KOPT-K1 (cell line): ENCODE data around the gene HTATSF1.

Experiments
- H3K27ac ChIP-seq: fragments of 200-600 bp; sonication (generic); 2 replicates; pipeline ENCODE4 v1.5.1; 2016; ENCODE audit warnings: antibody characterized with exemption, mild to moderate bottlenecking, low read depth, low read length; ENCODE audit not compliant: poor library complexity, severe bottlenecking
- H3K36me3 ChIP-seq: fragments of 200-600 bp; sonication (generic); 2 replicates; pipeline ENCODE4 v1.5.1; 2017; ENCODE audit warnings: antibody characterized with exemption, mild to moderate bottlenecking, low read length, moderate library complexity; ENCODE audit not compliant: insufficient read depth
- H3K9me3 ChIP-seq: fragments of 200-600 bp; sonication (generic); 2 replicates; pipeline ENCODE4 v1.5.1; 2017; ENCODE audit warnings: antibody characterized with exemption, low read length, mild to moderate bottlenecking; ENCODE audit not compliant: insufficient read depth, poor library complexity, severe bottlenecking

Gene HTATSF1

DNA sequence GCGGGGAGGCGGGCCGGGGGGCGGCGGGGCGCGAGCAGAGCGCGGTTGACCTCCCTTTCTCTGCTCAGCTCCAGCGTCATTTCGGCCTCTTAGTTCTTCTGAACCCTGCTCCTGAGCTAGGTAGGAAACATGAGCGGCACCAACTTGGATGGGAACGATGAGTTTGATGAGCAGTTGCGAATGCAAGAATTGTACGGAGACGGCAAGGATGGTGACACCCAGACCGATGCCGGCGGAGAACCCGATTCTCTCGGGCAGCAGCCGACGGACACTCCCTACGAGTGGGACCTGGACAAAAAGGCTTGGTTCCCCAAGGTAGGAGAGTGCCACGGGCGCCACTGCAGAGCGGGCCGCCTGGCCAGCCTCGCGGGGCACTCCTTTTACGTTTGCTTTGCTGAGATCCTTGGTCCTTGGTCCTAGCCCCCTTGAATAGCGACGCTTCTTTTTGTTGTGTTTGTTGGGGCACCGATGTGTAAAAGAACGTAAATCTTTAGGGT is at the start of gene HTATSF1:
Gene HTATSF1, plus strand, starts transcription at position 37 of the 497 bp plus-strand sequence. Its CDS starts 93 bp downstream, at position 130.
- Histone ChIP-seq H3K36me3 (peaks cover 20% of the 10 kb centered on the region), H3K27ac (peak within 1 kb of the TSS; percentile 83), H3K9me3 (no peaks in the 10 kb centered on the region)

DNA sequence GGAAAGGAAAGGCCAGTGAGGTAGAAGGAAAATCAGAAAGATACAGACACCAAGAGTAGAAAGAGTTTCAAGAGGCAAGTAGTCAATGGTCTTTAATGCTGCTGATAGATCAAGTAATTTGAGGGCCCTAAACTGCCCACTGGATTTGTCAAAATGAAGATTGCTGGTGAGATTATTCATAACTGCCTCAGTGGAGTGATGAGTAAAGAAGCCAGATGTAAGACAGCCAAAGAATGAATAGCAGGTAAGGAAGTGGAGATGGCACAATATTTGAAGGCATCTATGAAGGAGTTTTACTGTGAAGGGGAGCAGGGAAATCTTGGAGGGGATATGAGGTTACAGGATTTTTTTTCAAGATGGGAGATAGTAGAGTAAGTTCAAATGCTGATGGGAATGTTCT is 49.4 kb upstream of the HTATSF1 start:
- Histone ChIP-seq H3K36me3 (no peaks in the 10 kb centered on the region), H3K27ac (no peak overlapping the region), H3K9me3 (no peaks in the 10 kb centered on the region)

GRCh38 chrX:136450050-136450830 is 47.2 kb upstream of the HTATSF1 start:
- Histone ChIP-seq H3K9me3 (no peaks in the 10 kb centered on the region), H3K36me3 (no peaks in the 10 kb centered on the region), H3K27ac (no peak overlapping the region)

DNA sequence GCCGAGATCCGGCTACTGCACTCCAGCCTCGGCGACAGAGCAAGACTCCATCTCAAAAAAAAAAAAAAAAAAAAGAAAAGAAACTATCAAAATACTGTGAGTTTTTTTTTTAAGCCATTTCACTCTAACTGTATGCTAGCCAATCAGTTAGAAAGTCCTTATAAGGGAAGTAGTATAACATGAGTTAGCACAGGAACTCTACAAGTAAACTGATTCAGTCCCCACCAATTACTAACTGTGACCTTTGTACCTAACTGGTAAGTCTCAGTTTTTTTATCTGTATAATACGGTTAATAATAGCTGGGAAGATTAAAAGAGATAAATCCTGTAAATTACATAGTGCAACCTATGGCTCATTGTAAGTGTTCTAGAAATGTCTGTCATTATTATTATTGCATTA is 44.8 kb upstream of the HTATSF1 start:
- H3K27ac ChIP-seq, result no peak overlapping the region
- no peaks in the 10 kb centered on the region for H3K9me3 ChIP-seq
- H3K36me3 ChIP-seq, result no peaks in the 10 kb centered on the region

- H3K9me3 ChIP-seq, result no peaks in the 10 kb centered on the region
- H3K36me3 ChIP-seq, result no peaks in the 10 kb centered on the region
- no peak overlapping the region for H3K27ac ChIP-seq
These were observed 44.3 kb upstream of the HTATSF1 start for GRCh38 chrX:136453114-136453513.

- H3K36me3 ChIP-seq, result no peaks in the 10 kb centered on the region
- no peaks in the 10 kb centered on the region for H3K9me3 ChIP-seq
- no peak overlapping the region for H3K27ac ChIP-seq
These were observed 43.6 kb upstream of the HTATSF1 start for GRCh38 chrX:136453771-136454170.

- H3K9me3 ChIP-seq, result no peaks in the 10 kb centered on the region
- no peak overlapping the region for H3K27ac ChIP-seq
- H3K36me3 ChIP-seq, result no peaks in the 10 kb centered on the region
These were observed 41.3 kb upstream of the HTATSF1 start for GRCh38 chrX:136456133-136456532.

GRCh38 chrX:136457303-136457917 is 40.0 kb upstream of the HTATSF1 start:
- Histone ChIP-seq H3K27ac (no peak overlapping the region), H3K36me3 (no peaks in the 10 kb centered on the region)

DNA sequence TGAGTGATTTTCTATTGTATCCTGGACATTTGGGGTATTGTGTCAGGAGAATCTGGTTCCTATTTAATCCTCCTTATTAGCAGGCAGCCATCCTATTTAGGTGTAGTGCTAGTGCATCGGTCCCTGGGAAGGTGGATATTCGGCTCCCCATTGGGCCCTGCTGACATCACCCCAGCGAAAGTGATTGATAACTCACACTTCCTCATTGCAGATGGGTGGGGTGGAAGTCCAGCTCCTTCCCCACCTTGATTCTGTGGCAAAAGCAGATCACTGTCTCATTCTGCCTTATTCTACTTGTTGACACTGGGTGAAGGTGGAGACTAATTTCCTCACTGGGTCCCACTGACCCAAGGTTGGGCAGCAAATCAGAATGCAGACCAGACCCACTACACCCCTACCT is 32.8 kb upstream of the HTATSF1 start:
- H3K9me3 ChIP-seq, result no peaks in the 10 kb centered on the region
- no peaks in the 10 kb centered on the region for H3K36me3 ChIP-seq
- H3K27ac ChIP-seq, result no peak overlapping the region

More at GRCh38 chrX:136457303-136457917, 40.0 kb upstream of the HTATSF1 start:
- H3K9me3 ChIP-seq, result no peaks in the 10 kb centered on the region

GRCh38 chrX:136467303-136467702 is 30.1 kb upstream of the HTATSF1 start:
- no peaks in the 10 kb centered on the region for H3K9me3 ChIP-seq
- no peaks in the 10 kb centered on the region for H3K36me3 ChIP-seq
- no peak overlapping the region for H3K27ac ChIP-seq

GRCh38 chrX:136468391-136469103 is 28.8 kb upstream of the HTATSF1 start:
- H3K36me3 ChIP-seq, result no peaks in the 10 kb centered on the region
- no peaks in the 10 kb centered on the region for H3K9me3 ChIP-seq
- H3K27ac ChIP-seq, result no peak overlapping the region

DNA sequence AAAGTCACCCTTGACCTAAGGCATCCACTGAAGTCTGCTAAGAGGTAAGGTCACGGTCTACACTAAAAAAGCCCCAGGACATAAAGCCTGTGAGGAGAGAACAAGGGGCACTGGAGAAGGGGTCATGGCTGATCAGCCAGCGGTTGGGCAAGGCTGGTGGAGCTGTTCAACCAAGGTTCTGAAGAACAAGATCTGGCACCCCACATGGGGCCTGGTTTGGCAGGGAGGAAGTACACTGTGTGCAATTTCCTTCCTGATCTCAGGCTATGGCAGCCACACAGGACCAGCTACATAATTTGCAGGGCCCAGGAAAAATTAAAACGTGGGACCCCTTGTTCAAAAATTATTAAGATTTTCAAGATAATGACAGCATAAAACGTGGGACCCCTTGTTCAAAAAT is 23.7 kb upstream of the HTATSF1 start:
- Histone ChIP-seq H3K27ac (no peak overlapping the region), H3K36me3 (no peaks in the 10 kb centered on the region), H3K9me3 (no peaks in the 10 kb centered on the region)

- no peaks in the 10 kb centered on the region for H3K36me3 ChIP-seq
- no peaks in the 10 kb centered on the region for H3K9me3 ChIP-seq
- H3K27ac ChIP-seq, result no peak overlapping the region
These were observed 22.2 kb upstream of the HTATSF1 start for GRCh38 chrX:136475236-136475635.

DNA sequence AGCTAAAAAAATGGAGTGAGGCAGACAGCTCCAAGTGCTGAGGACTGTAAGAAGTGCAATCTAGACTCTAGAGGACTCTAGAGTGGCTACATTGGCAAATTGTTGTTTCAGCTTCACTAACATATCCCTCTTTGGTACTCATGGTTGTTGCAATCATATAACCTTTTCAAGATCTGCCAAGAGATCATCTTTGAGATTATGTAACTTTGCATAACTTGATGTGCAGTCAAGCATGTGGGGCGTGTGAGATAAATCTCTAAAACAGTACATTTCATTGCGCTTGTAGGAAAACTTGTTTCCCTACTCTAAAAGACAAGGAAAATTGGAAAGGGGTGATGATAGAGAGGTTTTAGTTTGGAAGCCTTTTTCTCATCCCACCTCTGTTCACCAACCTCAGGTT is 20.9 kb upstream of the HTATSF1 start:
- H3K9me3 ChIP-seq, result no peaks in the 10 kb centered on the region
- no peak overlapping the region for H3K27ac ChIP-seq
- no peaks in the 10 kb centered on the region for H3K36me3 ChIP-seq

DNA sequence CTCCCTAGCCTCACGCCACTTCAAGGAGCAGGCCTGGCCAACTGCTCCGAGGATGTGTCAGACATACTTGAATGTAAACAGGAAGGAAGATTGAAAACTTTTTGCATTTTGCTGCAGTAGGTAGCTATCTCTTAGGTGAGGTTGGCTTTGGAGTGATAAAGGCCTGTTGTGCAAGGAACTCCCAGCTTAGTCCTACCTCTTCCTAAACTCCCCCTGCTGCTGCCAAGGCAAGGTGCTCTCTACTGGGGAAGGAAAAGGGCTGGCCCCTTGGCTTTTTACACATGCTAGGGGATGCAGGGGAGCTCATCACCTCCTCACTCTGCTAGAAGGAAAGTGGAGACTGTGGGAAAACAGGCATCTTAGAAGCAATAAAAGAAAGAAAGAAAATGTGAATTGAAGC is 20.4 kb upstream of the HTATSF1 start:
- Histone ChIP-seq H3K9me3 (no peaks in the 10 kb centered on the region), H3K36me3 (no peaks in the 10 kb centered on the region), H3K27ac (no peak overlapping the region)
